ENCODE measurements around the gene IQGAP2. TPM values are rescaled to one million over a fixed set of nuclear protein-coding genes. Genes with fewer than 3 reads are reported as not detected.

Gene IQGAP2
- polyA plus RNA-seq, 1 donor (not counting 4 experiments of a cell fraction or from before 2014, with no cell fraction given) = 0.14 TPM

- no peaks in the 10 kb centered on the region for H3K4me1 ChIP-seq (ENCODE audit: control insufficient read depth, extremely low read depth, insufficient read depth, low read length)
- H3K4me3 ChIP-seq (ENCODE audit: control insufficient read depth in 2 of 3, extremely low read depth in 1 of 3, insufficient read depth in 2 of 3, low read depth in 1 of 3, low read length in 3 of 3) = no peak overlapping the region
- H3K27ac ChIP-seq (ENCODE audit: control insufficient read depth, insufficient read depth, low read length) = no peak overlapping the region
- no peak overlapping the region for H2AFZ ChIP-seq (ENCODE audit: control insufficient read depth, low read length)
- H4K20me1 ChIP-seq (ENCODE audit: control insufficient read depth, extremely low read depth, insufficient read depth, low read length) = no peaks in the 10 kb centered on the region
- FAIRE-seq (no peak), DNase-seq (ENCODE audit: low read depth, low spot score) (no peak)
- H3K27me3 ChIP-seq (ENCODE audit: control insufficient read depth, extremely low read depth, insufficient read depth, low read length) = no peaks in the 10 kb centered on the region
- no peaks in the 10 kb centered on the region for H3K9me3 ChIP-seq (ENCODE audit: control insufficient read depth, low read depth, low read length)
- no peak overlapping the region for H3K4me2 ChIP-seq (ENCODE audit: control insufficient read depth, extremely low read depth, insufficient read depth, low read depth, low read length)
- TF ChIP-seq EZH2 (IDR thresholded peaks at IDR 0.05; ENCODE audit: low read length) (no peak), CTCF (optimal IDR thresholded peaks at IDR 0.05 in 1 of 3, IDR thresholded peaks at IDR 0.05 in 1 of 3, conservative IDR thresholded peaks at IDR 0.05 in 1 of 3; ENCODE audit: extremely low read depth in 1 of 3, insufficient read depth in 2 of 3, low read length in 3 of 3) (no peak)
- no peak overlapping the region for H3K9ac ChIP-seq (ENCODE audit: control insufficient read depth, extremely low read depth, insufficient read depth, low read length)
- H3K9me1 ChIP-seq (ENCODE audit: control insufficient read depth, extremely low read depth, insufficient read depth, low read length) = no peaks in the 10 kb centered on the region
- H3K79me2 ChIP-seq (ENCODE audit: control insufficient read depth, insufficient read depth, low read length) = no peaks in the 10 kb centered on the region
- no peaks in the 10 kb centered on the region for H3K36me3 ChIP-seq (ENCODE audit: control insufficient read depth in 2 of 2, extremely low read depth in 1 of 2, insufficient read depth in 2 of 2, low read length in 2 of 2)
- dilution Hi-C loops (cut with MboI; ENCODE audit: extremely low pct_ligation_motif_present, low sequenced_read_pairs) = no loop called here
Observed at GRCh38 chr5:76620166-76620565, 217.1 kb downstream of the IQGAP2 start.

GRCh38 chr5:76622076-76622475, 219.0 kb downstream of the IQGAP2 start:
- Histone ChIP-seq H3K4me2 (ENCODE audit: control insufficient read depth, extremely low read depth, insufficient read depth, low read depth, low read length) (no peak overlapping the region), H3K27ac (ENCODE audit: control insufficient read depth, insufficient read depth, low read length) (no peak overlapping the region), H3K4me3 (ENCODE audit: control insufficient read depth in 2 of 3, extremely low read depth in 1 of 3, insufficient read depth in 2 of 3, low read depth in 1 of 3, low read length in 3 of 3) (no peak overlapping the region), H3K36me3 (ENCODE audit: control insufficient read depth in 2 of 2, extremely low read depth in 1 of 2, insufficient read depth in 2 of 2, low read length in 2 of 2) (no peaks in the 10 kb centered on the region), H3K79me2 (ENCODE audit: control insufficient read depth, insufficient read depth, low read length) (no peaks in the 10 kb centered on the region), H3K9ac (ENCODE audit: control insufficient read depth, extremely low read depth, insufficient read depth, low read length) (no peak overlapping the region), H2AFZ (ENCODE audit: control insufficient read depth, low read length) (no peak overlapping the region), H3K9me1 (ENCODE audit: control insufficient read depth, extremely low read depth, insufficient read depth, low read length) (no peaks in the 10 kb centered on the region), H3K27me3 (ENCODE audit: control insufficient read depth, extremely low read depth, insufficient read depth, low read length) (no peaks in the 10 kb centered on the region), H3K9me3 (ENCODE audit: control insufficient read depth, low read depth, low read length) (no peaks in the 10 kb centered on the region), H4K20me1 (ENCODE audit: control insufficient read depth, extremely low read depth, insufficient read depth, low read length) (no peaks in the 10 kb centered on the region), H3K4me1 (ENCODE audit: control insufficient read depth, extremely low read depth, insufficient read depth, low read length) (no peaks in the 10 kb centered on the region)
- TF ChIP-seq CTCF (optimal IDR thresholded peaks at IDR 0.05 in 1 of 3, IDR thresholded peaks at IDR 0.05 in 1 of 3, conservative IDR thresholded peaks at IDR 0.05 in 1 of 3; ENCODE audit: extremely low read depth in 1 of 3, insufficient read depth in 2 of 3, low read length in 3 of 3) (no peak), EZH2 (IDR thresholded peaks at IDR 0.05; ENCODE audit: low read length) (no peak)
- FAIRE-seq (no peak), DNase-seq (ENCODE audit: low read depth, low spot score) (no peak)
- dilution Hi-C loops (cut with MboI; ENCODE audit: extremely low pct_ligation_motif_present, low sequenced_read_pairs) = no loop called here

Data from keratinocyte (primary cell).